HepG2 (cell line): Measurements from ENCODE around the gene THSD1. TPM values are rescaled to one million over a fixed set of nuclear protein-coding genes. Genes with fewer than 3 reads are reported as not detected.
A peak's percentile ranks its signal among the peaks of the same experiment; 100 is the strongest.

Experiments
- CHD4 ChIP-seq: fragments of 200-600 bp; sonication (generic); IDR thresholded peaks from 2 replicates; pipeline ENCODE4 v1.7.0; 2017; ENCODE audit warnings: mild to moderate bottlenecking, low read length, borderline replicate concordance
- CREM ChIP-seq, 2 experiments: sonication (generic) in 1 of 2; formaldehyde crosslinking in 1 of 2; IDR thresholded peaks; 2 replicates each; pipeline versions ENCODE4 v1.4.0 to v1.6.1; 2016 to 2020; ENCODE audit warnings: antibody characterized with exemption in 1 of 2, mild to moderate bottlenecking in 1 of 2, missing genetic modification reagents in 1 of 2
- FOSL2 ChIP-seq: sonication (generic); formaldehyde crosslinking; IDR thresholded peaks from 2 replicates; pipeline ENCODE4 v1.4.0; 2020; ENCODE audit warnings: missing genetic modification reagents
- HOXA5 ChIP-seq: sonication (generic); formaldehyde crosslinking; IDR thresholded peaks from 2 replicates; pipeline ENCODE4 v1.4.0; 2020; ENCODE audit warnings: missing genetic modification reagents
- NCOA5 ChIP-seq: sonication (generic); formaldehyde crosslinking; IDR thresholded peaks from 2 replicates; pipeline ENCODE4 v1.4.0; 2020; ENCODE audit warnings: missing genetic modification reagents
- NCOR1 ChIP-seq: fragments of 200-600 bp; sonication (generic); IDR thresholded peaks from 2 replicates; pipeline ENCODE4 v1.7.0; 2017; ENCODE audit warnings: antibody characterized with exemption, low read length, borderline replicate concordance
- NR2F2 ChIP-seq: IDR thresholded peaks from 2 replicates; pipeline ENCODE4 v1.6.1; 2012; ENCODE audit warnings: low read depth, inconsistent platforms, borderline replicate concordance
- PAX8 ChIP-seq: sonication (generic); formaldehyde crosslinking; IDR thresholded peaks from 2 replicates; pipeline ENCODE4 v1.8.0; 2022; ENCODE audit warnings: mild to moderate bottlenecking, missing genetic modification reagents, borderline replicate concordance
- SCMH1 ChIP-seq: sonication (generic); formaldehyde crosslinking; IDR thresholded peaks from 2 replicates; pipeline ENCODE4 v1.9.0; 2021; ENCODE audit warnings: missing genetic modification reagents, mild to moderate bottlenecking, borderline replicate concordance
- SKI ChIP-seq: fragments of 450-650 bp; IDR thresholded peaks from one replicate; pipeline ENCODE4 v1.6.1; 2018; ENCODE audit warnings: mild to moderate bottlenecking; ENCODE audit not compliant: partially characterized antibody
- SMC3 ChIP-seq: IDR thresholded peaks from 2 replicates; pipeline ENCODE4 v1.6.1; 2011; ENCODE audit warnings: low read length, improper control_type of control experiment
- SP2 ChIP-seq: sonication (generic); formaldehyde crosslinking; IDR thresholded peaks from 2 replicates; pipeline ENCODE4 v1.5.1; 2020; ENCODE audit warnings: mild to moderate bottlenecking, missing genetic modification reagents
- SRSF1 ChIP-seq: fragments of 200-400 bp; formaldehyde crosslinking; optimal IDR thresholded peaks from 2 replicates; pipeline ENCODE3; 2017; ENCODE audit warnings: mild to moderate bottlenecking, low read depth, low read length, moderate library complexity
- TCF12 ChIP-seq, 2 experiments: fragments of 450-650 bp in 1 of 2; sonication (generic) in 1 of 2; formaldehyde crosslinking in 1 of 2; IDR thresholded peaks; 2 replicates each; pipeline versions ENCODE4 v1.6.1 to v1.8.0; 2017 to 2022; ENCODE audit warnings: antibody characterized with exemption in 1 of 2, mild to moderate bottlenecking in 1 of 2, missing genetic modification reagents in 1 of 2, moderate library complexity in 1 of 2
- ZBTB1 ChIP-seq: sonication (generic); formaldehyde crosslinking; IDR thresholded peaks from 2 replicates; pipeline ENCODE4 v1.4.0; 2020; ENCODE audit warnings: missing genetic modification reagents, borderline replicate concordance
- ZBTB8A ChIP-seq: sonication (generic); formaldehyde crosslinking; IDR thresholded peaks from 2 replicates; pipeline ENCODE4 v1.4.0; 2020; ENCODE audit warnings: mild to moderate bottlenecking, low read depth, missing genetic modification reagents, borderline replicate concordance
- ZNF124 ChIP-seq: sonication (generic); formaldehyde crosslinking; IDR thresholded peaks from 2 replicates; pipeline ENCODE4 v1.4.0; 2020; ENCODE audit warnings: missing genetic modification reagents
- ZNF207 ChIP-seq: fragments of 450-650 bp; IDR thresholded peaks from 2 replicates; pipeline ENCODE4 v1.6.1; 2016; ENCODE audit warnings: antibody characterized with exemption, borderline replicate concordance
- ZNF292 ChIP-seq: sonication (generic); formaldehyde crosslinking; IDR thresholded peaks from 2 replicates; pipeline ENCODE4 v1.8.1; 2022; ENCODE audit warnings: mild to moderate bottlenecking, low read depth, missing genetic modification reagents, borderline replicate concordance
- ZNF446 ChIP-seq: sonication (generic); formaldehyde crosslinking; IDR thresholded peaks from 2 replicates; pipeline ENCODE4 v1.5.0; 2020; ENCODE audit warnings: mild to moderate bottlenecking, missing genetic modification reagents
- ZNF451 ChIP-seq: sonication (generic); formaldehyde crosslinking; IDR thresholded peaks from 2 replicates; pipeline ENCODE4 v1.5.0; 2020; ENCODE audit warnings: mild to moderate bottlenecking, missing genetic modification reagents
- ZNF619 ChIP-seq: sonication (generic); formaldehyde crosslinking; IDR thresholded peaks from 2 replicates; pipeline ENCODE4 v1.4.0; 2020; ENCODE audit warnings: mild to moderate bottlenecking, missing genetic modification reagents
- ZNF83 ChIP-seq: sonication (generic); formaldehyde crosslinking; IDR thresholded peaks from 2 replicates; pipeline ENCODE4 v1.4.0; 2020; ENCODE audit warnings: missing genetic modification reagents, mild to moderate bottlenecking, borderline replicate concordance
- polyA plus RNA-seq, 8 experiments: library from polyadenylated mRNA; depleted of rRNA in 3 of 8; stranded (reverse) in 7 of 8; unstranded in 1 of 8; fragments of >200 nt; fragmentation: Illumina TruSeq in 4 of 8; extraction: Trizol in 4 of 8; gene quantifications; 2 replicates each; pipeline versions ENCODE4 v1.2.1 to v1.2.3, GENCODE V29; 2011 to 2016; ENCODE audit warnings: low read depth in 4 of 8, missing spikeins in 1 of 8, mixed read lengths in 1 of 8; ENCODE audit not compliant: insufficient read depth in 1 of 8
- total RNA-seq, 5 experiments: library from RNA; depleted of rRNA; stranded (reverse); fragments of >200 nt; fragmentation: Illumina TruSeq; extraction: Trizol; gene quantifications; 2 replicates each; pipeline ENCODE4 v1.2.3, GENCODE V29; 2016; ENCODE audit warnings: low read depth in 1 of 5
- TF ChIP-seq, protein P1 (sequence below): fragments of 450-650 bp; IDR thresholded peaks from 2 replicates; pipeline ENCODE4 v1.6.1; 2016
- TF ChIP-seq, protein P2 (sequence below): sonication (generic); formaldehyde crosslinking; IDR thresholded peaks from 2 replicates; pipeline ENCODE4 v1.9.0; 2022; ENCODE audit warnings: missing genetic modification reagents, mild to moderate bottlenecking, borderline replicate concordance
- TF ChIP-seq, protein P3 (sequence below): sonication (generic); formaldehyde crosslinking; IDR thresholded peaks from 2 replicates; pipeline ENCODE4 v1.8.0; 2022; ENCODE audit warnings: mild to moderate bottlenecking, missing genetic modification reagents, borderline replicate concordance

Gene THSD1
- total and polyA plus RNA-seq, 2 of the 13 experiments (the other 11 are each of a cell fraction or from before 2014, with no cell fraction given) = 0.11 to 0.15 TPM

DNA sequence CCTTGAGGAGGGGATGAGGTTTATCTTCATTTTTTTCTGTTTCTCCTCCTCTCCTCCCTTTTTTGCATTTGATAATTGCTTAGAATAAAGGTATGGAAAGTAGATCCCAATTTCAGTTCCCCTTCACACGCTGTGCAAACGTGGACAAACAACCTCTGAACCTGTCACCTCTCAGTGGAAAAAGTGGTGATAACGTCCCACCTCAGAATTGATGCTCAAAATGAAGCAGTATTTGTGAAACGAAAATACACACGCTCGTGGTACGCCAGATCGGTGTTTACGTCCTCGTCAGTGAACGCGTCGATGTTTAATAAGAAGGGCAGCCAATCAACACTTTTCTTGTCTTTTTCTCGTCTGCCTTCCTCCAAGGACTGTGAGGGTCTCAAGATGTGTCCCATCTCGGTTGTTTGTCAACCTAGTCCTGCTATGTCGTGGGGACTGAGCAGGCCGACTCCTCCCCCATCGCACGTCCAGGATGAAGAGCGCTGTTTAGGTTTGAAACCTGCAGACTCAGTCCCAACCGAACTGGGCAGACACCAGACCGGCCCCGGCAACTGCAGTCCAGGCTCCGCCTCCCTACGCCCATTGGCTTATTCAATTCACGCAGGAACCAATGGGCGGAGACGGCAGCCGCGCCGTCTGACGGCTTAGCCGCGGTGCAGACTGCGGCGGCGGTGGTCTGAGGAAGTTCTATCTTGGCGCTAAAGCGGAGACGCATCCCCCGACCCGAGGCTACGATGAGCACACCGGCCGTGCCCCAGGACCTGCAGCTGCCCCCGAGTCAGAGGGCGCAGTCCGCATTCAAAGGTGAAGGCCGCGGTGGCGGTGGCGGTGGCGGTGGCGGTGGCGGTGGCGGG lies 49.1 kb upstream of the THSD1 start, which contains the start of gene CKAP2 (continued):
- TF ChIP-seq, protein P1, sequence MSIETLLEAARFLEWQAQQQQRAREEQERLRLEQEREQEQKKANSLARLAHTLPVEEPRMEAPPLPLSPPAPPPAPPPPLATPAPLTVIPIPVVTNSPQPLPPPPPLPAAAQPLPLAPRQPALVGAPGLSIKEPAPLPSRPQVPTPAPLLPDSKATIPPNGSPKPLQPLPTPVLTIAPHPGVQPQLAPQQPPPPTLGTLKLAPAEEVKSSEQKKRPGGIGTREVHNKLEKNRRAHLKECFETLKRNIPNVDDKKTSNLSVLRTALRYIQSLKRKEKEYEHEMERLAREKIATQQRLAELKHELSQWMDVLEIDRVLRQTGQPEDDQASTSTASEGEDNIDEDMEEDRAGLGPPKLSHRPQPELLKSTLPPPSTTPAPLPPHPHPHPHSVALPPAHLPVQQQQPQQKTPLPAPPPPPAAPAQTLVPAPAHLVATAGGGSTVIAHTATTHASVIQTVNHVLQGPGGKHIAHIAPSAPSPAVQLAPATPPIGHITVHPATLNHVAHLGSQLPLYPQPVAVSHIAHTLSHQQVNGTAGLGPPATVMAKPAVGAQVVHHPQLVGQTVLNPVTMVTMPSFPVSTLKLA = peak; percentile 68
- TF ChIP-seq, protein P2, sequence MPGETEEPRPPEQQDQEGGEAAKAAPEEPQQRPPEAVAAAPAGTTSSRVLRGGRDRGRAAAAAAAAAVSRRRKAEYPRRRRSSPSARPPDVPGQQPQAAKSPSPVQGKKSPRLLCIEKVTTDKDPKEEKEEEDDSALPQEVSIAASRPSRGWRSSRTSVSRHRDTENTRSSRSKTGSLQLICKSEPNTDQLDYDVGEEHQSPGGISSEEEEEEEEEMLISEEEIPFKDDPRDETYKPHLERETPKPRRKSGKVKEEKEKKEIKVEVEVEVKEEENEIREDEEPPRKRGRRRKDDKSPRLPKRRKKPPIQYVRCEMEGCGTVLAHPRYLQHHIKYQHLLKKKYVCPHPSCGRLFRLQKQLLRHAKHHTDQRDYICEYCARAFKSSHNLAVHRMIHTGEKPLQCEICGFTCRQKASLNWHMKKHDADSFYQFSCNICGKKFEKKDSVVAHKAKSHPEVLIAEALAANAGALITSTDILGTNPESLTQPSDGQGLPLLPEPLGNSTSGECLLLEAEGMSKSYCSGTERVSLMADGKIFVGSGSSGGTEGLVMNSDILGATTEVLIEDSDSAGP (CRISPR knock-in tag) = peak; percentile 56
- TF ChIP-seq SKI (peak; percentile 84), CHD4 (no peak), HOXA5 (CRISPR knock-in tag) (no peak; the same call in 1 of the 2 replicates), PAX8 (CRISPR knock-in tag) (no peak), NCOR1 (no peak), TCF12 (IDR thresholded peaks at IDR 0.05) (no peak), TCF12 (CRISPR knock-in tag; IDR thresholded peaks at IDR 0.05) (peak; percentile 93), CREM (IDR thresholded peaks at IDR 0.05) (peak; percentile 73), CREM (CRISPR knock-in tag; IDR thresholded peaks at IDR 0.05) (no peak), ZNF451 (peak; percentile 11), NCOA5 (no peak), SRSF1 (no peak), SMC3 (no peak), ZNF446 (CRISPR knock-in tag) (no peak; the same call in 1 of the 2 replicates), NR2F2 (no peak), ZNF83 (CRISPR knock-in tag) (no peak), SCMH1 (no peak), ZNF619 (CRISPR knock-in tag) (no peak; the same call in 1 of the 2 replicates), ZNF292 (no peak; the same call in 1 of the 2 replicates), ZBTB1 (CRISPR knock-in tag) (no peak), ZNF124 (no peak), ZBTB8A (CRISPR knock-in tag) (no peak), ZNF207 (no peak), SP2 (CRISPR knock-in tag) (no peak), FOSL2 (CRISPR knock-in tag) (no peak)
- TF ChIP-seq, protein P3, sequence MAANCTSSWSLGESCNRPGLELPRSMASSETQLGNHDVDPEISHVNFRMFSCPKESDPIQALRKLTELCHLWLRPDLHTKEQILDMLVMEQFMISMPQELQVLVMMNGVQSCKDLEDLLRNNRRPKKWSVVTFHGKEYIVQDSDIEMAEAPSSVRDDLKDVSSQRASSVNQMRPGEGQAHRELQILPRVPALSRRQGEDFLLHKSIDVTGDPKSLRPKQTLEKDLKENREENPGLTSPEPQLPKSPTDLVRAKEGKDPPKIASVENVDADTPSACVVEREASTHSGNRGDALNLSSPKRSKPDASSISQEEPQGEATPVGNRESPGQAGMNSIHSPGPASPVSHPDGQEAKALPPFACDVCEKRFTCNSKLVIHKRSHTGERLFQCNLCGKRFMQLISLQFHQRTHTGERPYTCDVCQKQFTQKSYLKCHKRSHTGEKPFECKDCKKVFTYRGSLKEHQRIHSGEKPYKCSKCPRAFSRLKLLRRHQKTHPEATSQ (CRISPR knock-in tag) = no peak
